GM19351 (cell line): ENCODE data around the gene ADARB2.
"Not testable (repeated sequence)": the region's sequence is repeated elsewhere in the genome, so short reads cannot be mapped to it uniquely, and the experiment has no call there.

Source experiments
- ATAC-seq: cut with Tn5 transposase; IDR thresholded peaks from one replicate; pipeline ENCODE4 v1.9.1; 2021; ENCODE audit warnings: mild to moderate bottlenecking, moderate library complexity; ENCODE audit not compliant: unreplicated experiment

ADARB2 gene

GRCh38 chr10:1362589-1363445, 374.5 kb downstream of the ADARB2 start:
- ATAC-seq = no peak

GRCh38 chr10:1361411-1362105, 375.8 kb downstream of the ADARB2 start:
- no peak for ATAC-seq

GRCh38 chr10:1360558-1361164, 376.7 kb downstream of the ADARB2 start:
- ATAC-seq = no peak

- ATAC-seq = no peak
Observed at GRCh38 chr10:1360011-1360557, 377.2 kb downstream of the ADARB2 start.

DNA sequence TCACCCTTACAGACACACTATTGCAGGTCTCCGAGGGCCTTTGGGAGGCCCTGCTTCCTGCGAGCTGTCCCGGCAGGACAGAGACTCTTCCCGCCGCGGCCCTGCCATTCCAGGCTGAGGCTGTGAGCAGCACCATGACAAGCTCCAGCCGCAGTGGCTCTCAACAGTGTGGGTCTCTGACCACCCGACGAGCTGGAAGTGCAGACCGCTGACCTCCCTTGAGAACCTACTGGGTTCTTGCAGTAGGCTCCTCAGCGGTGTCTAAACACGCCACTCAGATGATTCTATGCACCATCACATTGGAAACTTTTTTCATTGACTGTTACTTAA, 377.7 kb downstream of the ADARB2 start:
- no peak for ATAC-seq

DNA sequence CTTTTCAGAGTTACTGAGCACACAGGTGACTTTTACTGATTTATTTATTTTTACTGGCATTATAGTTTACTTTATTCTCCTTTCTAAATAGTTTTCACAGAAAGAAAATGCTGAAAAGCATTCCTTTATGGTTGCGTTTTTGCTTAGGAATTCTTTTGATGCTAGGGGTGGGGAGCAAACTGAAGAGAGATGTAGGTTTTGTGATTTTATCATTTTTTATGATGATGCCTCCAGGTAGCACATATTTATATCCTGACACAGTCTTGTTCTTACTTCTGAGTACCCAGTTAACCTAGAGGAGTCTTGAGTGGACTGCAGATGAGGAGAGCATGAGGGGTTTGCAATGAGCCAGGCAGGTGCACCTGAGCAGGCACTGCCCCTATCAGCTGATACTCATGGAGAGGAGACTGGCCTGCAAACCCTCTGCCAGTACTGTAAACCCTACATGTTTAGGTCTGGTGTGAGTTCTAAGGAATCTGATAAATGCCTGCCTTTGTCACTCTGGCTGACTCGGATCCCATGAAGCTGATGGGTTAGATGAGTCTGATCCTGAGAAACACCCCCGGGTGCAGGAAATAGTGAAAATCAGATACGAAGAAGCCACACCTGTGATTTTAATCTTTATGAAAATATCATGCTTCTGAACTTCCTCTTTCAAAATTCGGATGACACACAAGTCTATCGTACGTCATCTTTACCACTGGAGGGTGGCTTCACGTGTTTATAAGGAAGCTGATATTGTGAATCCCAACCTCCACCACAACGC, 378.3 kb downstream of the ADARB2 start:
- peak; percentile 76 for ATAC-seq

DNA sequence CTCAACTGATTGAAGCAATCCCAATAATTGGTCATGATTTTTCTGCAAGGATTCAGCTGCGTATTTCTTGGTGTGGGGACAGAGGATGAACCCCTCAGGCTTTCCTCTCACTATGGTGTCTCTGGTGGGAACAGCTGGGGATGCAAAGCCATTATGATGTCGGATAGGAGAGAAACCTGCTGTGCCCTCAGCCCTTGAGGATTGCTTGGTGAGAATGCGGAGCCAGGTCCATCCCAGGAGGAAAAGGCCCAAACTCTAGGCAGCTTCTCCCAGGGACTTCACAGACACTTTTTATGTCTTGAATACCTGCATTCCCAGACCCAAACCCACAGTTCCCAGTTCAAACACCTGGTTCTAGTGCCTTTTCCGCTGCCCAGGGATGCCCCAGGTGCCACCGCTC, 379.2 kb downstream of the ADARB2 start:
- no peak for ATAC-seq

- no peak for ATAC-seq
Observed at GRCh38 chr10:1356349-1356748, 381.0 kb downstream of the ADARB2 start.

DNA sequence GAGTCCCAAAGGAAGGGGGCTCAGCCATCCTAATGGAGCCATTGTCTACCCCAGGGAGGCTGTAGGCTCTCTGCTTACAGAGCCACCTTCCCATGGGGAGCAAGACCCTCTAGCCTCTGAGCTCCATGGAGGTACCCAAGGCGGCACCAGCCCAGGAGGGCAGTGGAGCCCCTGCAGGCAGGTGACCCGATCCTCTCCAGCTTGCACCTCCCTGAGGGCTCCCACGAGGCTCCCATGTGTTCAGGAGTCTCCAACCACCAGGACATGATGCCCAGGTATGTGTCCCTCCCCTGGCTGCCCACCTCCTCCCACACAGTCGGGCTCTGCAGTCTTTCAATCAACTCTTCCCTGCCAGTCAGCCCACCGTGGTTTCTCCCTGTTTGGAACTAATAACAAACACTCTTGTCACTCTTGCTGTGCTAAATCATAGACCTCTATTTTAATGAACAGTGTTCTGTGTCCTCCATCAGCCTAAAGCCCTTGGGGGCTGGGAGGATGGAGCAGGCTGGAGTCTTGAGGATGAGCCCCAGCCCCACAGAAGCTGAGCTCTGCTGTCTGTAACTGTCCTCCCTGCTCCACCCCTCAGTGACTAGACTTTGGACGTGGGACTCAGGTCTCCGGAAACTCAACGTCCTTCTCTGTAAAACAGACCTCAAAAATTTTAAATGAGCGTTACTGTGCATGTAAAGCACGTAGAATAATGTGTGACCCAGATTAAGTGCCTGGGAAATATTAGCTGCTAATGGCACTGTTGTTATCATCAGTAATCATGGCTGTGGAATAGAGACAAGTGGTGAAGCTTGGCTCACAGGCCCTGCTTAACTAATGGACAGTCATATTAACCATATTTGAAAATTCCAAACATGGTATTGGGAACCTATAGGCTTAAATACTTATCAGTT, 382.3 kb downstream of the ADARB2 start:
- ATAC-seq = no peak

DNA sequence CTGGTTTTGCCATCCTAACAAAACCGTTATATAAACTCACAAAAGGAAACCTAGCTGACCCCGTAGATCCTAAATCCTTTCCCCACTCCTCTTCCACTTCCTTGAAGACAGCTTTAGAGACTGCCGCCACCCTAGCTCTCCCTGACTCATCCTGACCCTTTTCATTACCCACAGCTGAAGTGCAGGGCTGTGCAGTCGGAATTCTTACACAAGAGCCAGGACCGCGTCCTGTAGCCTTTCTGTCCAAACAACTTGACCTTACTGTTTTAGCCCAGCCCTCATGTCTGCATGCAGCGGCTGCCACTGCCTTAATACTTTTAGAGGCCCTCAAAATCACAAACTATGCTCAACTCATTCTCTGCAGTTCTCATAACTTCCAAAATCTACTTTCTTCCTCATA, 385.0 kb downstream of the ADARB2 start:
- not testable (repeated sequence) for ATAC-seq

DNA sequence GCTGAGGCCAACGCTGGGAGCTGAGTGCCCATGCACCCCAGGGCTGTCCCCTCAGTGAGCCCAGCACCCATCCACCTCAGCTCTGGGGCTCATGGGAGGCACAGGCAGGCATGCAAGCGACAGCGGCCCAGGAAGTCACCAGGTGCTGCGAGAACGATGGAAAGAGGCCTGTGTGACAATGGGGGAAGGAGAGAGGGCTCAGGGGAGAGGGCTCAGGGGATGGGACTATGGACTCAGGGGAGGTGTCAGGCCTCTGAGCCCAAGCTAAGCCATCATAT, 388.6 kb downstream of the ADARB2 start:
- ATAC-seq = no peak

- ATAC-seq = no peak
Observed at GRCh38 chr10:1347962-1348772, 389.2 kb downstream of the ADARB2 start.

DNA sequence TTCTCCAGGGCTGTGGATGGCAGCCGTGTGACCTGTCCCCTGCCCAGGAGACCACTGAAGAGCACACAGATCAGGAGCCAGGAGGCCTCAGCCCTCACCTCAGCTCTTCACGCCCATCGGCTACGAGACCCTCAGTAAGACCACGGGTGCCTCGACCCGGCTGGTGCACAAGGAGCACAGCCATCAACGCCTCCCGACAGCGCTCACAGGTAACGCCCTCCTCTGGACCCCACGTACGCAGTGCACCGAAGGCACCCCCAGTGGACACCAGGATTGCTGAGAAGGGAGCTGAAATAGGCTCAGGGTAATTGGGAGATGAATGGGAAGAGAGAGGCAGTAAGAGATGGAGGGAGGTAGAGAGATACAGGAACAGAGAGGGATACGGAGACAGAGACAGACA, 389.8 kb downstream of the ADARB2 start:
- no peak for ATAC-seq

- ATAC-seq = no peak
Observed at GRCh38 chr10:1346201-1346600, 391.1 kb downstream of the ADARB2 start.

DNA sequence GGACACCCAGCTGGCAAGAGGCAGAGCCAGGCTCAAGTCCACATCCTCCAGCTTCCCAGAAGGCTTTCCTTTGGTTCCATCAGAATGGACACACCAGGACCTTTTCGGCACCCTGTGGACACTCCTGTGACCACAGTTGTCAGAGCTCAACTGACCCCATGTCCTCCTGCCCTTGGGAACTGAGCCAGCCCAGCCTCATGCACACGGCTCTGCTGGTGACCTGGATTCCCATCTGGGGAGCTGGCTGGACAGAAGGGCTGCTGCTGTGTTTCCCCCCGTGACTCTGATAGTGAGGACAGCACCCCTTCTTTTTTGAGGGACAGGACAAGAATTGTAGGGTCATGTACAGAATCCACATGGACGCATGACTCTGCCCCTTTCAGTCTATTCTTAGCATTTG, 392.0 kb downstream of the ADARB2 start:
- ATAC-seq = no peak

GRCh38 chr10:1344846-1345245, 392.5 kb downstream of the ADARB2 start:
- ATAC-seq = no peak

DNA sequence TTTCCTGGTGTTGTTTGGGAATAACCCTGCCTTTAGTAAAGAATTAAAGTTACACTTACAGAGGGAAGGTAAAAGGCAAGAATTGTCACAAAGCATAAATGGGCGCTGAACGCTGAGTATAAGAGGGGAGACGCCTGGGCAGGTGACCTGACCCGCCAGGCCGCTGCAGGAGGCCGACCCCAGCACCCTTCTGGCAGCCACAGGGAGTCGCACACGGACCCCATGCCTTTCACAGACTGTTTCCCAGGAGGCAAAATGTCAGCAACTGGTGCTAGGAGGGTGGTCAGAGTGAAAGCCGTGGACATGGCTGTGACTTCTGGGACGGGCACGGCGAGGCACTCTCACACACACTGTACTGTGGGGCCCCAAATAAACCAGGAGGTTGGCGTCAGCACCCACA, 392.9 kb downstream of the ADARB2 start:
- no peak for ATAC-seq

- ATAC-seq = no peak
Observed at GRCh38 chr10:1343176-1343575, 394.1 kb downstream of the ADARB2 start.

GRCh38 chr10:1341052-1341451, 396.3 kb downstream of the ADARB2 start:
- ATAC-seq = not testable (repeated sequence)
